Measurements from ENCODE around the gene TNFRSF14.

The TNFRSF14 gene

GRCh38 chr1:2587071-2587859 is 31.1 kb downstream of the TNFRSF14 start:
- DNase-seq (ENCODE audit: low read depth in 2 of 2) = no peak

DNA sequence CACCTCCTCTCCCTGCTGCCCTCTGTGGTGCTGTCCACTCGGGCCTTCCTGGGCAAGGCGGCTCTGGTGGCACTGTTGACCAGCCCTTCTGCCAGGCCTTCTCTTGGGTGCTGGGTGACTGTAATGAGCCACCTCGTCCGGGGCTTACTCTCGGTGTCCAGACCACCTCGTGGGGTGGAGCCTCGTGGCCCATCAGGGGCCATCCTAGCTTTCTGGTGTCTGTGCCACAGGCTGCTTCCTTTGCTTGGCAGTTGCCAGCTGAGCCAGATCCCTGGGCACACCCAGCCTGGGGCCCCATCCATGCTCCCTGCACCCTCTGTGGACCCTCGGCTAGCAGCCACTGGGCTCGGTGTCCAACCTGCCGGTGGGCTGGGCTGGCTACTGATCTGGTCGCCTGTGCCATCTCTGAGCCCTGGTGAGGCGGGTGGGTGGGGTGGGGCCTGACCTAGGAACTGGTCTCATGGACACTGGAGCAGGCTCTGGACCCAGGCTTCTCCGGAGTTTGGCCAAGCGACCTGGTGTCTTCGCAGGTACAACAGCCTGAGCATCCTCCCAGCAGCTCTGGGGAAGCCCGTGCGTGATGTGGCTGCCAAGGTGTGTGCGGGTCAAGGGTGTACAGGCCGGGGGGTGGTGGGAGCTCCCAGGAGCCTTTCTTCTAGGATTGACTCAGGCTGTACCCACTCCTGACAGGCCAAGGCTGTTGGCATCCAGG is 31.8 kb downstream of the TNFRSF14 start:
- no peak for DNase-seq (ENCODE audit: low read depth in 2 of 2)

DNA sequence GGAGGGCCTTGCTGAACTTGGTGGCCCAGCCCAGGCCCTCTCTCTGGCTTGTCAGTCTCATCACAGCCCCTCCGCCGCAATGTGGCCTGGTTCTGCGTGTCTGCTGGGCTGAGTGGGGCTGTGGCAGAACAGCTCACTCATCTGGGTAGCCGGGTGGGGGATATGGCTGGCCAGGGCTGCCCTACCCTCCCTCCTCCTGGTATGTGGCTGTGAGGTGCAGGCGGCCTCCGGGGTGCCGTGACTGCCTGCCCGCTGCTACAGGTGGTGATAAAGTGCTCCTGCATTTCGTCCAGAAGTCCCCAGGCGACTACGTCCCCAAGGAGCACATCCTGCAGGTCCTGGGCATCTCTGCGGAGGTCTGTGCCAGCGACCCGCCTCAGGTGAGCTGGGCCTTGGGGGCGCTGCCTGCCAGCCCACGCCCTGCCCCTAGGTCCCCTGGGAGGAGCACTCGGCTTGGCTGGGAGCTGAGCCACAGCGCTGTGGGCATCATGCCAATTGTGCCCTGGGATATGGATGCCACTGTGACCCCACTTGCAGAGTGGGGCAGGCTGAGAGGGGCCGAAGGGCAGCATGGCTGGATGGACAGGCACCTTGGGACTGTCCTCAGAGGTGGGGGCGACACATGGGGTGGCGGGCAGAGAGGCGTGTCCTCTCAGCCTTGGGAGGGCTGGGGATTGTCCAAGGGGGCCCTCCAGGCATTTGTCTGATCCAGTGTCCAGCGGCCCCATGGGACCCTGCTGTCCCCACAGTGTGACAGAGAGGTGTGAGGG is 32.7 kb downstream of the TNFRSF14 start:
- DNase-seq (ENCODE audit: low read depth in 2 of 2) = no peak

DNA sequence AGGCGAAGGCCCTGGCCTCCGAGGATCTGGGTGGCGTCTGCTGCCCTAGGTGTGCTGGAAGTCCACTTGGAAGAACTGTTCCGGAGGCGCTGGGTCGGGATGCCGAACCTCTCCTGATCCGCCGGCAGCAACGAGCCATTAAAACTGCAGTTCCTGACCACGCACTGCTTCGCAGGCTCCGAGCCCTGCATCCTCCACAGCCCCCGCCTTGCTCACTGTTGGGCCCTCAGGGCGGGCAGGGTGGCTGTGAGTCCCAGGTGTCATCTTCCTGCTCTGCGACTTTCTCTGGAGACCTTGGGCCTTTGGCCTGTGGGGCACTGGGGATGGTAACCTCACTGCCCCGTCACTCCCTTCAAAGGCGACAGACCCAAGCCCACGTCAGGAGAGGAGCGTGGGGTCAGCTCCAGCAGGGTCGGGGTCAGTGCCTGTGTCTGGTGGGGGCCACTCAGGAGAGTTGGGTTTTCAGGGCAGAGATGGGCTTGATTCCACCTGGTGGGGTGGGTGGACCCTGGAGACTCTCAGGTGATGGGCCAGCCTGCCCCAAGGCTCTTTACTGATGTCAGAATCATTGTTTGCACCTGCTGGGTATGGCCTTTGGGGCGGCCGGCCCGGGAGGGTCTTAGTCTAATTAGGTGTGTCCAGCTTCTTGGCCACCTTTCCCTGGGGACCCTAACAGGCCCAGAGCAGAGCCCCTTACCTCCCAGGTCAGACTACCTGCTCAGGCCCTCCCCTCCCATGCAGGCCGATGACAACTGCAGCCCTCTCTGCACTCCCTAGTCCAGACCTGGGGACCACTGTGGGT is 33.5 kb downstream of the TNFRSF14 start:
- no peak for DNase-seq (ENCODE audit: low read depth in 2 of 2)

- DNase-seq (ENCODE audit: low read depth in 2 of 2) = no peak
These were observed 34.3 kb downstream of the TNFRSF14 start for GRCh38 chr1:2590233-2591141.

DNA sequence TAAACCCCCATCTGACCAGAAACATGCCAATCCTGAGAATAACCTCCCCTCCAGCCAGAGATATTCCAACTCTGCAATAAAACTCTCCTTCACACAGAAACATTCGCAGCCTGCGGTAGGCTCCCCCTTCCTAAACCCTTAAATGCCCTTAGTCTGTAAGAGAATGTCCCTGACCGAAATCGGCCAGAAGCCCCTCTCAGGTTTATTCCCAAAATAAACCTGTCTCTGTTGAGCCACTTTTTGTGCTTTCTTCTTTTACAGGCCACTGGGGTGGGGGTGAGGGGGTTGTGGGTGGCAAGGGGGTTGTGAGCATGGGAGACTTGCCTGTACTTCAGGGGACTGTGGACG is 35.0 kb downstream of the TNFRSF14 start:
- DNase-seq (ENCODE audit: low read depth in 2 of 2) = no peak

GRCh38 chr1:2591581-2592261 is 35.5 kb downstream of the TNFRSF14 start:
- DNase-seq (ENCODE audit: low read depth in 2 of 2) = no peak

DNA sequence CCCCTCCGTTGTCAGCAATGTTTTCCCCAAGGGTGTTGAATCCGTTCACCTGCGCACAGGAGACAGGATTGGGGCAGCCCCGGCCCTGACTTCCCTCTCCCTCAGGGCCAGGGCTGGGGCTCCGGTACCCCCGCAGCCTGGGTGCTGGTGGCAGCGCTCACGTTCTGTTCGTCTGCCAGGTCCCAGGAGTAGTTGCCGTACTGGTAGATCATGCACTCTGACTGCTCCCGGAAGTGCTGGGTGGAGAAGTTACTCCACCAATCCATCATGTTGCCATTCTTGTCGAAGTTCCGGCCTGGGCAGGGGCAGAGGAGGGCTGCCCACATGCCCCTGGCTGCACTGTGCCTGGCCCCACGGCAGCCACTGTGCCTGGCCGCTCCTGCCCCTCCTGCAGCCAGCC is 36.5 kb downstream of the TNFRSF14 start:
- no peak for DNase-seq (ENCODE audit: low read depth in 2 of 2)

DNA sequence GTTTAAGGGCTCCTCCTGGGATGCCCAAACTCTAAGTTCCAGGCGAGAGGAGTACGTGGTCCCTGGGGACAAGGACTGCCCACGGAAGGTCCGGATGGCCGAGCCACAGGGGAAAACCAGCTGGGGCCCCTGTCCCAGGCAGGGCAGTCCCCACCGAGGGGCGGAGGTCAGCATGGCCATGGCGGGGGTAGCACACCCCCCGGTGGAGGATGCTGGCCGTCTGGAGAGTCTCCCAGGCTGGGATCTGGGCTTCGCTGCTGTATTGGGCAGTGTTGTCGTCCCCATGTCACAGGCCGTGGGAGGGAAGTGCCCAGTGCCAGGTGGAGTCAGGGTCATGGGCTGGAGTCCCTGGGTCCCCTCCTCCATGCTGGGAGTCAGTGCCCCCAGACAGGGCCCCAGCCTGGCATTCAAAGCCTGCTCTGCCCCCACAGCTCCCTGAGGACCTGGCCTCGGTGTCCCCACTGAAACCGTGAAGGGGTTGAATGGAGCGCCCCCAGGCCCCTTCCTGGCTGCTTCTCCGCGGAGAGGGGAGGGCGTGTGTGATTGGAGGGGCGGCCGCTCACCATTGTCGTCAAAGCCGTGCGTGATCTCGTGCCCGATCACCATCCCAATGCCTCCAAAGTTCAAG is 37.2 kb downstream of the TNFRSF14 start:
- DNase-seq (ENCODE audit: low read depth in 2 of 2) = no peak

DNA sequence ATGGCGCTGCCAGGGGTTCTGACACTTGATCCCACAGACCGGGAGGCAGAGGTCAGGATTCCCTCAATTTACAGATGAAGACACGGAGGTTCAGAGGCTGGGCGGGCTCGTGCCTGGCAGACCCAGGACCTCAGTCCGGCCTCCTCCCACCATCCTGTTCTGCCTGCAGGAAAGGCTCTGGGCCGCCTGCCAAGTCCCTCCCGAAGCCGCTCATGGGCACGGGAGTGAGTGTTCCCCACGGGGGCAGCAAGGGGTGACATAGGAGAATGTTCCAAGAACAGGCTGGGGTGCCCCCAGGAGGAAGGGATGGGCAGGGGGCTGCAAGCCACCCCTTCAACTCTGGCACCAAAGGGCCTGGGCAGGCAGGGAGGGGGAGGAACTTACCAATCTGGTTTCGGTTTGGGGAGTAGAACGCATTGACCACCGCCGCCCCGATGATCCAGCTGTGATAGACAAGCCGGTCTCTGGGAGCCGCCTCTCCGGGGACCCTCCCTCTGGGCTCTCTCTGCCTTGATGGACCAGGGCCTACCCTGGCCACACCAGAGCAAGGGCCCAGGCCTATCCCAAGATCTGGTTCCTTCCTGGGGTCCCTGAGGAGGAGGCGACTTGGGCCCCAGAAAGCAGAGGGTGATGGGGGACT is 38.0 kb downstream of the TNFRSF14 start:
- DNase-seq (ENCODE audit: low read depth in 2 of 2) = no peak

DNA sequence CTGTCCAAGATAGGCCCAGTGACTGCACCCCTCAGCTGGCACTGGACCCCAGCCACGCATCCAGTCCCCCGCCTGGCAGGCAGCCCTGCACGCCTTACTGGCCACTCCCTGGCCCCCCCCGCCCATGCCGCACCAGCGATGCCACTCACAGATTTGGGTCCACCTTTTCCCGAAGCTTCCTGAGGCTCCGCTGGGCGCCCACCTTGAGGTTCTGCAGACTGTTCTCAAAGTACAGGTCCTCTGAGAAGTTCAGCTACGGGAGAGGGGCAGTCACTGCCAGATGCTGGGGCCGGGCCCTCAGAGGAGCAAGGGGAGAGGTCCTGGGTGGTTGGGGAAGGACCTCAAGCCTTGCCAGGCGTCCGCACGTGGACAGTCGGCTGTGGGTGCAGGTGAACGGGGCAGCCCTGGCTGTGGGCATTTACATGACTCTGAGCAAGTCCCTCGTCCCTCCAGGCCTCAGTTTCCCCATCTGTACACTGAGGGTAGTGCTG is 38.5 kb downstream of the TNFRSF14 start:
- DNase-seq (ENCODE audit: low read depth in 2 of 2) = no peak

DNA sequence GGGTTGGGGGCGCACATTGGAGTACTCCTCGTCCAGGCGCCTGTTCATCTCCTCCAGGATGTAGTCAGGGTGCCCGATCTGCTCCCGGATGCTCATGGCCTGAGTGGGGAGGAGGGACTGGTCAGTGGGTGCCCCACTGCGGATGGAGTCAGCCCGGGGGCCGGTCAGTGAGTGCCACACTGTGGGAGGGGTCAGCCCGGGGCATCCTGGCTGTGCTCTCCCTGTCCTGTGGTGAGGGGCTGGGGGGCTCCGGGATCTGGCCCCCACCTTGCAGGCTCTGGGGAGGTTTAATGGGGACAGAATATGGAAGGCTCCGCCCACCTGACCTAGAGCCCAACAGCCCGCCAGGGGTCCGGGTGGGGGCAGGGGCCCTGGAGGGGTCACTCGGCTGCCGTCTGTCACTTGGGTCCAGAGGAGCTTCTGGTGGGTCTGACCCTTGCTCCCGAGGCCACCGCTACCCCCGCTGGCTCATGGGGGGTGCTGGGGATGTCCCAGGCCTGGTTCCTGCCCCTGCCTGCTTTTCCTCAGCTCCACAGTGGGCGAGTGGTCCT is 39.2 kb downstream of the TNFRSF14 start:
- no peak for DNase-seq (ENCODE audit: low read depth in 2 of 2)

DNA sequence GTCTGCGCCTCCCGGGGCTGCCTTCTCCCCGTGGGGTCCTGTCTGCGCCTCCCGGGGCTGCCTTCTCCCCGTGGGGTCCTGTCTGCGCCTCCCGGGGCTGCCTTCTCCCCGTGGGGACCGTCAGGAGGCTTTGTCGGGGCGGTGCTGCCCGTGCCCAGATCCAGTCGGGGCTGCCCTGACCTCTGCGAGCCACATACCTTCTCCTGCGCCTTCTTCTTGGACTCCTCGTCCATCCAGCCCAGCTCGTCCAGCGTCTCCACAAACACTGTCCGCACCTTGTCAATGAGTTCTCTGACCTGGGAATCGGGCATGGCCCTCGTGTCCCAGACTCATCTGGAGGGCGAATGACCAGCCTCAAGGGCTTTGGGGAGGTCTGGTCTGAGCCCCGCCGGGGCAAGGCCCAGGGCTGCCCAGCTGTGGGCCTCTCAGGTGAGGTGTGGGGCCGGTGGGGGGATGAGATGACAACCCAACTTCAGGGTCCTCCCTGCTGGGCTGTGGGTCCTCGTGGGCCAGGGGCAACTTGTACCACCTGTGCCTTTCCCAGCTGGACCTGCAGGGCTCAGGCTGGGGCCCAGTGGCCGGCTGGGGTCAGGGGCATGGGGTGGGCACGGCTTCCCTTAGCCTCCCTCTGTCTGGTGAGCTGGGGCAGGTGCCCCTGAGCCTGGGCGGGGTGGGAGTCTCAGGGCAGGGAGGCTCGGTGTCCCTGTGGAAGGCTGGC is 39.8 kb downstream of the TNFRSF14 start:
- no peak for DNase-seq (ENCODE audit: low read depth in 2 of 2)

DNA sequence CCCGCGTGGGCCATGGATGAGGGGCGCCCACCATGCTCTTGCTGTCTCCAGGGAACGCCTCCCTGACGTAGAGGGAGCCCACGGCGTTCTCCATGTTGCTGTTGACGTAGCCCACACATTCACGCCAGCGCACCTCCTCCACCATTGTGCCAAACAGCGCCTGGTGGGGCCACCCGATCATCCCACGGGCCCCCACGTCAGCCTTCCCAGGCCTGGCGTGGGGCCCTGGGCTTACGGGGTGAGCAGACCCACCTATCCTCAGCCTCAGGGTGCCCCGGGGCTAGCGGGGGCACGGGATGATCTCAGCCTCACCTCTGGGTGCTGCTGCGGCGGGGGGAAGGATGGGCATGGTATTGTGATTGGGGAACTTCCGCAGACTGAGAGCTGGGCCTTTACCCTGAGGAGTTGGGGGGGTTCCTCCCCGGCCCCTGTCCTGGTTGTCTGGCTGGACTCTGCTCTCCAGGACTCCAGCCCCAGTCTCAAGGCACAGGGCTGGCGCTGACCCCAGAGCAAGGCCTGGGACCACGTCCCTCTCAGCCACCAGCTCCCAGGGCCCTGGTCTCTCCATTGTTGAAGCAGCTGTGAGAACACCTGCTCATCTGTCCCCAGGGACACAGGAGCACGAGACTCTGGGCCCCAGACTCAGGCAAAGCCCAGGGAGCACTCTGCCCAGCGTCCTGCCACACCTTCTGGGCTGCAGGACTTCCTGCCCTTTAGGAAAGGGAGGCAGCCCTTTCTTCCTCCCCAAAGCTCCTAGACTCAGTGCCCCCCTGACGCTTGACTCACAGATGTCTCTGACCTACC is 40.6 kb downstream of the TNFRSF14 start:
- no peak for DNase-seq (ENCODE audit: low read depth in 2 of 2)

DNA sequence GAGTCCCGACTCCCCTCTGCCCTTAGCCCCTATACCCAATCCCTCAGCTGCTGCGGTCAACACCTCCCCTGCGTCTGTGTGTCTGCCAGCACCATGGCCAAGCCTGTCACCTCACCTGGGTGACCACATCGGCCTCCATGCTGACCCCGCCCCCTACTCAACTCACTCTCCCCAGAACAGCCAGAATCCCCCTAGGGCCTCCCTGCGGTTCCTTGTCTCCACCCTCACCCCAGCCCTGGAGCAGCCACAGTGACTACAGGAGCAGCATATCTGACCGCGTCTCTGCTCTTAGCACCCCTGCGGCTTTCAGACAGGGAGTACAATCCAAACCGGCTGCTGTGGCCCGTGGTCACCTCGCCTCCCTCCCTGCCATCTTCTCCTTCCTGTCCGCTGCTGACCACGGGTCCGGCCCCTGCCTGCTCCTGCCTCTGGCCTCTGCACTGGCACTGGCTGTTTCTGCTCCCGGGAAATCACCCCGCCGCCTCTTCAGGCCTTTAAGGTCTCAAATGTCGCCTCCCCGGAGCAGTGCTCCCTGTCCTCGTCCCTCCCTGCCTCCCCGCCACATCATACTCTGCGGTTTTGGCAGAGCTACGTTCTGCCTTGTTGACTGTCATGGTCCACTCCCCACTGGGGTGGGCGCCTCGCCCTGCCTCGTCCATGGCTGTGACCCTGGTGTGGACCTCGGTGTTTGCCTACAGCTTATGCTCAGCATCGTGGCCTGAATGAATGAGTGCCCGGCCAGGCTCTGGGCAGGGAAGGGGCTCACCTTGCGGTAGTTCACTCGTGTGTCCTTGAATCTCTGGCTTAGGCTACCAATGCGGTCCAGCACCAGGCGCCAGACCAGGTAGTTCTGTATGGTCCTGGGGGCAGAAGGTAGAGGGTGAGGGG is 41.5 kb downstream of the TNFRSF14 start:
- DNase-seq (ENCODE audit: low read depth in 2 of 2) = no peak

DNA sequence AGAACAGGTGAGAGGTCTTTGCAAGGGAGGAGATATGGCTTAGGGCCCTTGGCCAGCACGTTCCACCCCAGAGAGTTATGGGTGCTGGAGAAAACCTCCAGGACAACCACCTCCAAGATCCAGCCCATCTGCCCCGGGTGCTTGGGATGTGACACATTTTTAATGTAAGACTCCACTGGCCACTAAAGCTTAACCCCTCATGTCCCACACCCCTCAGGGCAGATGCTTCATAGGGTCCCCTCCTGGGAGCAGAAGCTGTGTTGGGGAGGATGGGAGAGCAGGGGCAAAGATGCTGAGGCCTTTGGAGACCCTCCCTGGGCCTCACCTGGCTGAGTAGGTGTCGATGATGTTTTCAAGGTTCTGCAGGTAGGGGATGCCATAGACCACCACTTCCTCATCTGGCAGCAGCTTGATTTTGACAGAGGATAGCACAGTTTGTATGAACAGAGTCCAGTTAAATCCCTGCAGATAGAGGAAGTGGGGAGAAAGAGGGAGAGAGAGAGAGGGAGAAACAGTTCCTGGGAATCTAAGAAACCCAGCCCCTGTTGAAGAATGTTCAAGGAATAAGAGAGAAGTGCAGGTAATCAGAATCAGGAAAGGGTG is 42.3 kb downstream of the TNFRSF14 start:
- no peak for DNase-seq (ENCODE audit: low read depth in 2 of 2)
